ENCODE data around the gene ATF4.
A peak's percentile ranks its signal among the peaks of the same experiment; 100 is the strongest.

Gene ATF4

GRCh38 chr22:39562839-39563489 lies 42.6 kb downstream of the ATF4 start:
- DNase-seq, result no peak

GRCh38 chr22:39563571-39564428 lies 43.4 kb downstream of the ATF4 start:
- no peak for DNase-seq

GRCh38 chr22:39565414-39565944 lies 45.1 kb downstream of the ATF4 start:
- DNase-seq, result no peak

GRCh38 chr22:39567135-39567946 lies 47.0 kb downstream of the ATF4 start:
- peak; percentile 37 for DNase-seq

GRCh38 chr22:39568278-39568981 lies 48.1 kb downstream of the ATF4 start:
- DNase-seq, result no peak

- no peak for DNase-seq
Observed at GRCh38 chr22:39569066-39569465, 48.7 kb downstream of the ATF4 start.

- DNase-seq, result no peak
Observed at GRCh38 chr22:39570226-39570625, 49.9 kb downstream of the ATF4 start.

GRCh38 chr22:39570665-39571064 lies 50.3 kb downstream of the ATF4 start, which contains the start of gene CACNA1I:
Gene CACNA1I, plus strand, starts transcription at chr22:39570753. Its CDS starts 0 bp downstream, at chr22:39570753.
- no peak for DNase-seq

- no peak for DNase-seq
Observed at GRCh38 chr22:39571538-39571937, 51.2 kb downstream of the ATF4 start.
